Gastrocnemius medialis (tissue), 4 donors: ENCODE measurements around the gene CITED1.

Experiments used
- CTCF ChIP-seq, 5 experiments: fragments of 450-650 bp in 3 of 5; fragments of 200-600 bp in 2 of 5; sonication (generic) in 2 of 5; IDR thresholded peaks in 4 of 5; conservative IDR thresholded peaks in 1 of 5; 1 replicate in 4 of 5; 2 replicates in 1 of 5; pipeline ENCODE4 v1.5.1; 2016 to 2019; ENCODE audit warnings: antibody characterized with exemption in 5 of 5, mild to moderate bottlenecking in 3 of 5, moderate library complexity in 3 of 5
- POLR2A ChIP-seq, 2 donors: fragments of 450-650 bp; IDR thresholded peaks; one replicate each; pipeline ENCODE4 v1.6.1; 2017; ENCODE audit warnings: antibody characterized with exemption in 2 of 2, mild to moderate bottlenecking in 2 of 2, moderate library complexity in 2 of 2

GRCh38 chrX:72307646-72308051, 1.9 kb upstream of the CITED1 start:
- no peak for TF ChIP-seq CTCF (IDR thresholded peaks at IDR 0.05 in 4 of 5, conservative IDR thresholded peaks at IDR 0.05 in 1 of 5)
- no peak for TF ChIP-seq POLR2A (IDR thresholded peaks at IDR 0.05)
